Kidney epithelial cell (primary cell): ENCODE results near the gene PBX1. TPM values are rescaled to one million over a fixed set of nuclear protein-coding genes. Genes with fewer than 3 reads are reported as not detected.

Experiments
- DNase-seq: peaks from one replicate; pipeline ENCODE4 v3.0.0-alpha.2; 2010; ENCODE audit warnings: low read depth
- H3K27me3 ChIP-seq: 2 replicates; pipeline ENCODE4 v1.6.0; 2011; ENCODE audit warnings: low read length; ENCODE audit not compliant: control insufficient read depth, insufficient read depth
- H3K36me3 ChIP-seq: 2 replicates; pipeline ENCODE4 v1.5.1; 2011; ENCODE audit warnings: low read length; ENCODE audit not compliant: control insufficient read depth, insufficient read depth
- H3K4me3 ChIP-seq: 2 replicates; pipeline ENCODE4 v1.5.1; 2011; ENCODE audit warnings: low read depth, mild to moderate bottlenecking, control low read depth, low read length
- CTCF ChIP-seq: IDR thresholded peaks from 2 replicates; pipeline ENCODE4 v1.5.1; 2011; ENCODE audit warnings: mild to moderate bottlenecking, moderate library complexity, low read length, control low read depth, inconsistent platforms; ENCODE audit not compliant: insufficient read depth, poor library complexity, severe bottlenecking
- total RNA-seq: library from RNA; depleted of rRNA; stranded (reverse); fragments of >200 nt; gene quantifications from 2 replicates; pipeline ENCODE4 v1.2.3, GENCODE V29; 2015

The PBX1 gene
- total RNA-seq, 1 donor from 2014 or later: 5.7 TPM

- Histone ChIP-seq H3K4me3 (no peak overlapping the region), H3K36me3 (no peaks in the 10 kb centered on the region), H3K27me3 (no peaks in the 10 kb centered on the region)
- TF ChIP-seq CTCF: no peak
- no peak for DNase-seq
These were observed 299.2 kb downstream of the PBX1 start for GRCh38 chr1:164858096-164858632.

- no peaks in the 10 kb centered on the region for H3K27me3 ChIP-seq
- no peak for TF ChIP-seq CTCF
These were observed 302.6 kb downstream of the PBX1 start for GRCh38 chr1:164861632-164862031.

GRCh38 chr1:164863056-164863455 lies 304.1 kb downstream of the PBX1 start:
- Histone ChIP-seq H3K27me3 (no peaks in the 10 kb centered on the region), H3K36me3 (no peaks in the 10 kb centered on the region), H3K4me3 (no peak overlapping the region)
- no peak for DNase-seq
- TF ChIP-seq CTCF: no peak

More at GRCh38 chr1:164861632-164862031, 302.6 kb downstream of the PBX1 start:
- DNase-seq: no peak
- Histone ChIP-seq H3K36me3 (no peaks in the 10 kb centered on the region), H3K4me3 (no peak overlapping the region)

- DNase-seq: no peak
- Histone ChIP-seq H3K27me3 (no peaks in the 10 kb centered on the region), H3K36me3 (no peaks in the 10 kb centered on the region), H3K4me3 (no peak overlapping the region)
- no peak for TF ChIP-seq CTCF
These were observed 305.2 kb downstream of the PBX1 start for GRCh38 chr1:164864161-164864560.

- TF ChIP-seq CTCF: no peak
- H3K27me3 ChIP-seq: no peaks in the 10 kb centered on the region
- H3K4me3 ChIP-seq: no peak overlapping the region
- no peaks in the 10 kb centered on the region for H3K36me3 ChIP-seq
- DNase-seq: no peak
These were observed 306.4 kb downstream of the PBX1 start for GRCh38 chr1:164865385-164865784.

- H3K36me3 ChIP-seq: no peaks in the 10 kb centered on the region
- no peak for TF ChIP-seq CTCF
- DNase-seq: no peak
- no peaks in the 10 kb centered on the region for H3K27me3 ChIP-seq
- no peak overlapping the region for H3K4me3 ChIP-seq
These were observed 308.6 kb downstream of the PBX1 start for GRCh38 chr1:164867590-164867989.
